KOPT-K1 (cell line): ENCODE data around the gene MAP2K2.

ENCODE experiments used
- H3K27ac ChIP-seq: fragments of 200-600 bp; sonication (generic); 2 replicates; pipeline ENCODE4 v1.5.1; 2016; ENCODE audit warnings: antibody characterized with exemption, mild to moderate bottlenecking, low read depth, low read length; ENCODE audit not compliant: poor library complexity, severe bottlenecking
- H3K36me3 ChIP-seq: fragments of 200-600 bp; sonication (generic); 2 replicates; pipeline ENCODE4 v1.5.1; 2017; ENCODE audit warnings: antibody characterized with exemption, mild to moderate bottlenecking, low read length, moderate library complexity; ENCODE audit not compliant: insufficient read depth
- H3K9me3 ChIP-seq: fragments of 200-600 bp; sonication (generic); 2 replicates; pipeline ENCODE4 v1.5.1; 2017; ENCODE audit warnings: antibody characterized with exemption, low read length, mild to moderate bottlenecking; ENCODE audit not compliant: insufficient read depth, poor library complexity, severe bottlenecking

The MAP2K2 gene

DNA sequence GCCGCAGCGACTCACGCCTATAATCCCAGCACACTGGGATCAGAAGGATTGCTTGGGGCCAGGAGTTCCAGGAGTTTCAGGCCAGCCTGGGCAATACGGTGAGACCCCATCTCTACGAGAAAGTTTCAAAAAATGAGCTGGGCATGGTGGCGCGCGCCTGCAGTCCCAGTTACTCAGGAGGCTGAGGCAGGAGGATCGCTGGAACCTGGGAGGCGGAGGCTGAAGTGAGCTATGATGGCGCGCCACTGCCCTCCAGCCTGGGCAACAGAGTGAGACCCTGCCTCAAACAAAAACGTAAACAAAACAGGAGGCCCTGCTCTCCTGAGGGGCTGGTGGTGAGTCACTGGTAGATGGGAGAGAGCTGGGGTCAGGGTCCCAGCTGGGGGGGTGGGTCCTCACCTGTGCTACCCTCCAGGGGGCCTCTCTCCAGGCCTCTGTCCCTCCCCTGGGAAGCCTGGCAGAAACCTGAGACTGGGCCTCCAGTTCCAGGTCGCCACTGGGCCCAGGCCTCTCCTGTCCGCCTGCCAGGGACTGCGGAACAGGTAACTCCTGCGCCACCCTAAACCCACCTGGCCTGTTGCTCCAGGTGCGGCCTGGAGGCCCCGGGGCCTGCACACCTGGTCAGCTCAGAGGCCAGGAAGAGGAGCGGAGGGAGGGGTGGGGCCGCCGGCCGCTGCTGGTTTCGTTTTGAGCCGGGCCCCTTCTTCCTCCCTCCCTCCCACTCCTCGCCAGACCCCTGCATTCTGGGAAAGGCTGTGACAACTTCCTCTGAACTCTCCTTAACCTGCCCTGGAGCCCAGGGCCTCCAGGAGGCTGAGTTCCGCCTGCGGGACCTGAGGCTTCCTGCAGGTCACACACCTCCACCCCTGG lies 40.0 kb downstream of the MAP2K2 start:
- Histone ChIP-seq H3K36me3 (no peaks in the 10 kb centered on the region), H3K9me3 (no peaks in the 10 kb centered on the region), H3K27ac (peak overlapping the region; percentile 62)

DNA sequence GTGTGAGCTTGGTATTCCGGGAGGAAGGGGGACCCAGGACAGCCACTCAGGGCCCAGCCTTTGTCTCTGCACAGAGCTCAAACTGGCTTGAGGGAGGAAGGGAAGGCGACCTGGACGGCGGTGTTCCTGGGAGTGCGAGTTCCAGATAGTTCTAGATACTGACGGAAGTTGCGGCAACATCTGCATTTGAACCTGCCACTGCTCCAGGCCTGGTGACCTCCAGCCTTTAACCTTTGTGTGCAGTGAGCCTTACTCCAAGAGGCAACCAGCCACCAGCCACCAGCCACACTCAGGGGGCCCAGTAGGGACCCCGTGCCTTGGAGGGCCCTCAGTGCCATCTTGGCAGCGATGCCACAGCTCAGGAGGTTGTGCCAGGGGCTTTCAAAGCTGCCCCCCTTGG lies 41.8 kb downstream of the MAP2K2 start:
- H3K27ac ChIP-seq: no peak overlapping the region
- no peaks in the 10 kb centered on the region for H3K9me3 ChIP-seq
- no peaks in the 10 kb centered on the region for H3K36me3 ChIP-seq

DNA sequence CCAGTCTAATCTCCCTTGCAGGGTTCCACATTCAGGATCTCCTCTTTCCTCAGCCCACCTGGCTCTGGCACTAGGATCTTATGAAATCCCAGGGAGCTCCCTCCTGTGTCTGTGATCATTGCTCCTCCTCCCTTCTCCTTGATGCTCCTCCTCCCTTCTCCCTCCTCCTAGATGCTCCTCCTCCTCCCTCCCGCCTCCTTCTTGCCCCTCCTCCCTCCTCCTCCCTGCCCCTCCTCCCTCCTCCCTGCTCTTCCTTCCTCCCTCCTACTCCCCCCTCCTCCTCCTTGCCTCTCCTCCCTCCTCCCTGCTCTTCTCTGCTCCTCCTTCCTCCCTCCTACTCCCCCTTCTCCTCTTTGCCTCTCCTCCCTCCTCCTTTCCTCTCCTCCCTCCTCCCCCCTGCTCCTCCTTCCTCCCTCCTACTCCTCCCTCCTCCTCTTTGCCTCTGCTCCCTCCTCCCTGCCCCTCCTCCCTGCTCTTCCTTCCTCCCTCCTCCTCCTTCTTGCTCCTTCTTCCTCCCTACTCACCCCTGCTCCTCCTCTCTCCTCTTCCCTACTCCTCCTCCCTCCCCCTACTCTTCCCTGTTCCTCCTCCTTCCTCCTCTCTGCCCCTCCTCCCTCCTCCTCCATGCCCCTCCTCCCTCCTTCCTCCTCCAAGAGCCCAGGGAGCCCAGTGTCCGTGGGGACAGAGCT lies 42.3 kb downstream of the MAP2K2 start:
- Histone ChIP-seq H3K27ac (no peak overlapping the region), H3K9me3 (no peaks in the 10 kb centered on the region), H3K36me3 (no peaks in the 10 kb centered on the region)

DNA sequence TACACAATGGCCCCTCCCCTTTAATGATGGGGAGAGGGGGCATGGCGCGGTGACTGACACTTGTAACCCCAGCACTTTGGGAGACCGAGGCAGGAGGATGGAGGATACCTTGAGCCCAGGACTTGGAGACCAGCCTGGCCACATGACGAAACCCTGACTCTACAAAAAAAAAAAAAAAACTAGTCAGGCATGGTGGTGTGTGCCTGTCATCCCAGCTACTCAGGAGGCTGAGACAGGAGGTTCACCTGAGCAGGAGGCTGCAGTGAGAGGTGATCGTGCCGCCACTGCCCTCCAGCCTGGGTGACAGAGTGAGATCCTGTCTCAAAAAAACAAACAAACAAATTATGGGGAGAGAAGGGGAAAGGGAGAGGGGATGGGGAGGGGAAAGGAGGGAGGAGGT lies 43.4 kb downstream of the MAP2K2 start:
- H3K27ac ChIP-seq: no peak overlapping the region
- H3K36me3 ChIP-seq: no peaks in the 10 kb centered on the region
- no peaks in the 10 kb centered on the region for H3K9me3 ChIP-seq

DNA sequence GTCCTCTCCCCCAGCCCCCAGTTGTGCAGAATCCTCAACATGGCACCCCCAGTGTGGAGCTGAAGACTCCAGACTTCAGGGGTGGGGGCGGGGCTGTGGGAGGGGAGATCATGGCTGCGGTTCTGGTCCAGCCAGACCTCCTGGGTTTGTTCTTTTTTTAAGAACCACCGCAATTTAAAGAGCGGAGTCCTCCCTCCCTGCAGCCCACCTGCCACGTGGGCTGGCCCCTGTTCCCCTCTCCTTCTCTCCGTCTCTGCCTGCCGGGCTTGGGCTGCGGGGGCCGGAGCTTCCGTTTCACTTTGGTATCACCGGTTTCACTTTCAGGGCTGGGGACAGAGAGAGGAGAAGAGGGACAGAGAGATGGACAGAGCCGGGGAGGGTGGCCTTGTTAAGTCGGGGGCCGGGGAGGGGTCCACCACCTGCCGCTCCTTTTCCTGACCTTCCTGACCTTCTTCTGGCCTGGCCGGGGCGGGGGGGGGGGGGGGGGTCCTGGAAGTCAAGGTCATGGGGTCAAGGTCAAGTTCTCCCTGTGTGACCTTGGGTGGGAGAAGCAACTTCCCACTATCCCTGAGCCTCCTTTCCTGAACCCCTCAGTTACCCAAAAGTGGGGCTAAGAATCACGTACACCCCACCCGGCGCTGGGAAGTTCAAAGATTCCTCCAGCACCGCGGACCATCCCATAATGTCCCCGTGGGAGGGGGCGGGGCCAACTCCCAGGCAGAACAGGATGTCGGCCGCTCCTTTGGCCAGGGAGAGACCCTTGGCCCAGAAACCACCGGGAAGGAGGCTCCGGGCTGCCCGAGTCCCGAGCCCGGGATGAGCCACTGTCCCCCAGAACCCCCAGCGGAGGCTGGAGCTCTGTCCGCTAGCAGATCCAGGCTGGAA lies 45.9 kb downstream of the MAP2K2 start:
- H3K9me3 ChIP-seq: no peaks in the 10 kb centered on the region
- H3K27ac ChIP-seq: peak overlapping the region; percentile 80
- H3K36me3 ChIP-seq: no peaks in the 10 kb centered on the region

DNA sequence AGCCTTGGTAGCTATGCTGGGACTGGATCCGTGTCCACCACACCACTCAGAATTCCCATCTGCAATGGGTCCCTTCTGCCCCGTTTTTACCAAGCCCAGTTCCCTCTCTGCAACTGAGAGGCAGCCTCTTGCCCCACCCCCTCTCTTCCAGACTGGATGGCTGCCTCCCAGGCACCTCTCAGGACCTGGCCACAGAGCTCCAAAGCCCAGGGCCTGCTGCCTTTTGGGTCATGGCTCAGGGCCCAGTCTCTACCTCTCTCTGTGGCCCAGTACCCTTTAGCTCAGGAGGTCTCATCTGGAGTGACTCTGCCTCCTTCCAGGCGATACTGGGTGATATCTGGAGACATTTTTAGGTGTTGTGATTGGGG lies 46.9 kb downstream of the MAP2K2 start:
- H3K9me3 ChIP-seq: no peaks in the 10 kb centered on the region
- no peaks in the 10 kb centered on the region for H3K36me3 ChIP-seq
- peak overlapping the region; percentile 80 for H3K27ac ChIP-seq

DNA sequence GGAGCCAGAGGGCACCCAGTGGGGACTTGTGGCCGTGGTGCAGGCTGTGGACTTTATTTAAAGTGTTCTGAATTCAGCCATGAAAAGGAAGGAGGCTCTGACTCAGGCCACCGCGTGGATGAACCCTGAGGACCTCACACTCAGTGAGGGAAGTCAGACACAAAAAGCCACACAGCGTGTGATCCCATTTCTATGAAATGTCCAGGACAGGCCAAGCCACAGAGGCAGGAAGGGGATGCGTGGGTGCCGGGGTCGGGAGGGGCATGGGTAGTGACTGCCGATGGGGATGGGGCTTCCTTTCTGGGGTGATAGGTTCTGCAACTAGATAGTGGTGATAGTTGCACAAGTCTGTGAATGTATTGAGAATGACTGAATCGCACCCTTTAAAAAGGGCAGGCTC lies 48.5 kb downstream of the MAP2K2 start:
- H3K27ac ChIP-seq: no peak overlapping the region
- H3K36me3 ChIP-seq: no peaks in the 10 kb centered on the region
- no peaks in the 10 kb centered on the region for H3K9me3 ChIP-seq

DNA sequence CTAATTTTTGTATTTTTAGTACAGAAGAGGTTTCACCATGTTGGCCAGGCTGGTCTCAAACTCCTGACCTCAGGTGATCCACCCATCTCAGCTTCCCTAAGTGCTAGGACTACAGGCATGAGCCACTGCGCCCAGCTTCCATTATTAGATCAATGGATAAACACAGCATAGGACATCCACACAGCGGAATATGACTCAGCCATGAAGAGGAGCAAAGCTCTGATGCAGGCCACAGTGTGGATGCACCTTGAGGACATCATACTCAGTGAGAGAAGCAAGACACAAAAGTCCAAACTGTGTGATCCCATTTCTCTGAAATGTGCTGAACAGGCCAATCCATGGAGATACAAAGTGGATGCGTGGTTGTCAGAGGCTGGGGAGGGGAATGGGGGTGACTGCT lies 52.3 kb downstream of the MAP2K2 start:
- Histone ChIP-seq H3K9me3 (no peaks in the 10 kb centered on the region), H3K27ac (no peak overlapping the region), H3K36me3 (no peaks in the 10 kb centered on the region)

DNA sequence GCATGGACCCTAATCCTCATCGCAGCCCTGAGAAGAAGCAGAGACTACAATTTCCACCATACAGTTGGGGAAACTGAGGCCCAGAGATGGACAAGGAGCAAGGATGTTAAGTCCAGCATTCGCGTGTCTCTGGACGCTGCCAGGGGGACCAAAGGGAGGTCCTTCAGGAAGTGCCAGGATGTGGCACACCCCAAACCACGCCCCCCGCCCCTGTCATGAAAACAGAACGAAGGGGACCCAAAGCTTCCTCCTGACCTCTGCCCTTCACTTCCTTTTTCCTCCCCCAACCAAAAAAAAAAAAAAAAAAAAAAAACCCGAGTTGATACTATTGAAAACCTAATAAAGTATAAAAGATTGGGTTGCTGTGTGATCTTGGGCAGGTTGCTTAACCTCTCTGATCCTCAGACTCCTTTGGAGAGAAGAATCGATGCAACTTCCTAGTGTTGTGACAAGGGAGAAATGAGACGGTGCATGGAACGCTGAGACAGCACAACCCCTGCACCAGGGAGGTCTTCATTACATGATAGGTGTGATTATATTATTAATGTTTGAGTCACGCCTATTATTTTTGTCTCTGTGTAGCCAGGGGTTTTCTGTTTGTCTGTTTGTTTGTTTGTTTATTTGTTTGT lies 54.5 kb downstream of the MAP2K2 start:
- H3K36me3 ChIP-seq: 0 out of 2 replicates have a peak, but pooled peaks cover under 1% of the 10 kb centered on the region
- H3K9me3 ChIP-seq: no peaks in the 10 kb centered on the region
- no peak overlapping the region for H3K27ac ChIP-seq

DNA sequence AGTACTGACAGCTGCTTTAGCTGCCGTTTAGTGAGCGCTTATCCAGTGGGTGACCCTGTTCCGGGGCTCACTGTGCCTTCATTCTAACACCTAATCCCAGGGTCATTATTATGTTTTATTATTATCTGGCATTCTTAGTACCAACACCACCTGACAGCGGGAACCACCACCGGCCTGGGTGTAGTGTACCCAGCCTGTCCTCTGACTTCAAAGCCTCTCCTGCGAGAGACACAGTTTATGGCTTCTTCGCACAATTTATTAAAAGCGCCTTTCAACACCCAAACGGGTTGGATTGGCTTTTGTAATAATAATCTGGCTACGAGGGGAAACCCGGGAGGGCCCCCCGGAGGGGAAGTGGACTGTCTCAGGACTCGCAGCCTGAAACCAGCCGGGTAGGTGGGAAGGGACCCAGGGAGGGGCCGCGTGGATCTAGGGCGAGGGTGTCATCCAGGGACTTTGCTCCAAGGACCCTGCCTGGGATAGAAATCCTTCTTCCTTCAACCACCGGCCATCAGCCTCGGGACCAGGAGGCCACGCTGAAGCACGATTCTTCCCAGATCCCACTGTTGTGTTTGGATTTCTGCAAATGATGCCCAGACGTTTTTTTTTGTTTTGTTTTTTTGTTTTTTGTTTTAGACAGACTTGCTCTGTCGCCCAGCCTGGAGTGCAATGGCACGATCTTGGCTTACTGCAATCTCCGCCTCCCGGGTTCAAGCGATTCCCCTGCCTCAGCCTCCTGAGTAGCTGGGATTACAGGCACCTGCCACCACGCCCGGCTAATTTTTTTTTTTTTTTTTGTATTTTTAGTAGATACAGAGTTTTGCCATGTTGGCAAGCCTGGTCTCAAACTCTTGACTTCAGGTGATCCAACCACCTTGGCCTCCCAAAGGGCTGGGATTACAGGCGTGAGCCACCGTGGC lies 55.6 kb downstream of the MAP2K2 start:
- H3K36me3 ChIP-seq: peaks cover 11% of the 10 kb centered on the region; the same call in 1 of the 2 replicates
- H3K9me3 ChIP-seq: no peaks in the 10 kb centered on the region
- peak overlapping the region; percentile 97 for H3K27ac ChIP-seq

DNA sequence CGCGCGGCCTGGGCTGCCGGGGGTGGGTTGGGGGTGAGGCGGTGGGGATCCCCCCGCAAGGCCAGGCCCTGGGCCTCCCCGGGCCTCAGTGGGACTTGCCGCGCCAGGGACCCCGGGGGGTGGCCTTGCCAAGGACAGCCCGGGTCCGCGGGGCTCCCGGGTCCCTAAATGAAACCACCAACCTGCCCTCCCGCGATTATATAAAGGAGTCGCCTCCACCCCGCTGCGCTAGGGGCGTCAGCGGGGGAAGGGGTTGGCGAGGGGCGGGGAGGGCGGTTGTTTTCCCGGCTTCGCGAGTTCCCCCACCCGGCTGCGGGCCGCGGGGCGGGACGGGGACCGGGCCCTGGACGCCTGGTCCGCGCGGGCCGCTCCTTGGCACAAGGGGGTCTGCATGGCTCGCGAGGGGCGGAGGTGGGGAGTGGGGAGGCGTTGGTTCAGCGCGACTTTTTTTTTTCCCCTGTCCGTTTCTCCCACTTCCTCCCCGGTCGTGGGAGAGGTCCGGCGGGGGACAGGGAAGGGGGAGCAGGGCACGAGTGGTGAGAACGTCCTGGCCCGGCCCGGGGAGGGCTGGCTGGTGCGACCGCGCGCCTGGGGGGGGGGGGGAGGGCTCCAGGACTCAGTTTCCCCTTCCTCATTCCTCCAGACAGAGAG lies 56.4 kb downstream of the MAP2K2 start:
- peak overlapping the region; percentile 97 for H3K27ac ChIP-seq
- peaks cover 19% of the 10 kb centered on the region for H3K36me3 ChIP-seq
- H3K9me3 ChIP-seq: no peaks in the 10 kb centered on the region

DNA sequence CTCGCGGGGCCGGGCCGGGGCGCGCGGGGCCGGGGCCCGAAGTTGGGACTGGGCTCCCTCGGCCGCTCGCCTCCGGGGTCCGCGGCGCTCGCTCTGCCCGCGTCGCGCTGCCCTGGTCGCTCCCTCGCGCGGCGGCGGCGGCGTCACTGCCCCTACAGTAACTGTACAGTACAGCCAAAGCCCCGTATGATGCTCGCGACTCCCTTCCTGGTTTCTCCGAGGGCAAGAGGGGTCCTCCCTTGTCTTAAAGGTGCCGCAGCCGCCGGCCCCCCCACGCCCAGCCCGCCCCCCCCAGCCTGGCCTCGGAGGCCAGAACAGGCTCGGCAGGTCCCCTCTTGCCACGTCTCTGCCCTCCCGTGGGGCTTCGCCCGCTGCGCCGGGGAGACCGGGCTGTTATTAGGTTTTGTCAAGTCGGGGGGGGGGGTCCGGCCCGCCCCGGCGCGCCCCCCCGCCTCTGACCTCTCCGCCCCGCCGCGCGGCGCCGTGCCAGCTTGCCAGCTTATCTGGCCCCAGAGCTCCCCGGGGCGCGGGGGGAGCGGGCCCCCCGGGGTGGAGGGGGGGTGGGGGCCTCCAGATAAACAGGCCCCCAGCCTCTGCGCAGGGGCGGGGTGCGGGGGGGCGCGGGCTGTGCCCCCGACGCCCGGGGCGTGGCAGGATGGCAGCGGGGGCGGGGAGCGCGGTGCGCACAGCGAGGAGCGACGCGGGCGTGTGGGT lies 57.1 kb downstream of the MAP2K2 start, which contains the start of gene ZBTB7A:
Gene ZBTB7A, minus strand, starts transcription at position 218 of the 714 bp plus-strand sequence. CDS start 11,667 bp downstream, outside the sequence.
- H3K27ac ChIP-seq: peak within 1 kb of the TSS; percentile 97
- no peaks in the 10 kb centered on the region for H3K9me3 ChIP-seq
- peaks cover 26% of the 10 kb centered on the region for H3K36me3 ChIP-seq

DNA sequence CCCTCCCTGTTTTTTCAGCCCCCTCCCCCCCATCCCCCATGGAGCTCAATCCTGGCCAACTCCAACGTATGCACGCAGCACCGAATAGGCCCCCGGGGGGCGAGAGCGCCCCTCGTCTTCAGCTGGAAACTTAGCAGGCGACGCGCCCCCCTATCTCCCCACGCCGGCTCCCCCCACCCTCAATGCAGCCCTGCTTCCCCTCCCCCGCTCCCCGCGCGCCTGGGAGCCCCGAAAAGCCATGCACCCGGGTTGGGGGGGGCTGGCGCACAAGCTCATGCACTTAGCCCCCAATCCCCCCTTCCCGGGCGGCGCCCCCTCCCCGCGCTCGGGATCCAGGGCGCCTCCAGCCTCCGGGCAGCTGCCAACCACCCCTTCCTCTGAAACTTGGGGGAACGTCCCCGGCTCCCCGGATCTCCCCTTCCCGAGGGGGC lies 57.7 kb downstream of the MAP2K2 start:
- H3K27ac ChIP-seq: peak overlapping the region; percentile 97
- H3K36me3 ChIP-seq: peaks cover 33% of the 10 kb centered on the region
- H3K9me3 ChIP-seq: no peaks in the 10 kb centered on the region
